Adipocyte (in vitro differentiated cells): ENCODE data around the gene TMEM14C.
"Not testable (repeated sequence)": the region's sequence is repeated elsewhere in the genome, so short reads cannot be mapped to it uniquely, and the experiment has no call there.

Source experiments
- DNase-seq: peaks from one replicate; pipeline ENCODE4 v3.0.0-alpha.2; 2015; ENCODE audit warnings: low read depth
- H3K27me3 ChIP-seq: replicated peaks from 2 replicates; pipeline ENCODE4 v1.7.0; 2013; ENCODE audit warnings: mild to moderate bottlenecking, low read length, moderate library complexity; ENCODE audit not compliant: control insufficient read depth, insufficient read depth
- H3K36me3 ChIP-seq: 2 replicates; pipeline ENCODE4 v1.7.0; 2013; ENCODE audit warnings: low read length, mild to moderate bottlenecking, moderate library complexity; ENCODE audit not compliant: control insufficient read depth, insufficient read depth, severe bottlenecking
- H3K4me1 ChIP-seq: 2 replicates; pipeline ENCODE4 v1.7.0; 2013; ENCODE audit warnings: mild to moderate bottlenecking, low read length, moderate library complexity; ENCODE audit not compliant: control insufficient read depth, insufficient read depth
- H3K4me3 ChIP-seq: 2 replicates; pipeline ENCODE4 v1.7.0; 2013; ENCODE audit warnings: mild to moderate bottlenecking, low read length, moderate library complexity
- H3K9ac ChIP-seq: 2 replicates; pipeline ENCODE4 v1.7.0; 2013; ENCODE audit warnings: mild to moderate bottlenecking, low read length, moderate library complexity
- H3K9me3 ChIP-seq: 2 replicates; pipeline ENCODE4 v1.7.0; 2013; ENCODE audit warnings: mild to moderate bottlenecking, low read length, moderate library complexity; ENCODE audit not compliant: control insufficient read depth

The TMEM14C gene

DNA sequence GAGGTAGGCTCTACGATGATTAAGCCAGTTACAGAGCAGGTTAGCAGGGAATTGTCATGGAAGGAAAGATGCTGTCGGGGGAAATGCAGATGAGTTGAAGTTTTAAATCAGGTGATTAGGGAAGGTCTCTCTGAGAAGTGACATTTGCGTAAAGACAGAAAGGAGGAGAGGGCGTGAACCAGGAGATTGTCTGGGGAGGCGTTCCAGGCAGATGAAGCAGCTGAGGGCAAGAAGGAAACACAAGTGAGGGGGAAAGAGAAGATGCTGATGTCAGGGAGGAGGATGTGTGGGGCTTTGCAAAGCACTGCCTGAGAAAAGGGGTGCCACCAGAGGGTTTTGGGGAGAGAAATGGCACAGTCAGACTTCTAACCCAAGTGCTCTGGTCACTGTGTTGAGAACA lies 22.2 kb downstream of the TMEM14C start:
- Histone ChIP-seq H3K4me3 (no peak overlapping the region), H3K9me3 (no peaks in the 10 kb centered on the region), H3K9ac (no peak overlapping the region), H3K36me3 (peaks cover 15% of the 10 kb centered on the region), H3K27me3 (no peaks in the 10 kb centered on the region), H3K4me1 (peaks cover 22% of the 10 kb centered on the region)
- no peak for DNase-seq

GRCh38 chr6:10746915-10747250 lies 24.0 kb downstream of the TMEM14C start:
- DNase-seq = no peak

DNA sequence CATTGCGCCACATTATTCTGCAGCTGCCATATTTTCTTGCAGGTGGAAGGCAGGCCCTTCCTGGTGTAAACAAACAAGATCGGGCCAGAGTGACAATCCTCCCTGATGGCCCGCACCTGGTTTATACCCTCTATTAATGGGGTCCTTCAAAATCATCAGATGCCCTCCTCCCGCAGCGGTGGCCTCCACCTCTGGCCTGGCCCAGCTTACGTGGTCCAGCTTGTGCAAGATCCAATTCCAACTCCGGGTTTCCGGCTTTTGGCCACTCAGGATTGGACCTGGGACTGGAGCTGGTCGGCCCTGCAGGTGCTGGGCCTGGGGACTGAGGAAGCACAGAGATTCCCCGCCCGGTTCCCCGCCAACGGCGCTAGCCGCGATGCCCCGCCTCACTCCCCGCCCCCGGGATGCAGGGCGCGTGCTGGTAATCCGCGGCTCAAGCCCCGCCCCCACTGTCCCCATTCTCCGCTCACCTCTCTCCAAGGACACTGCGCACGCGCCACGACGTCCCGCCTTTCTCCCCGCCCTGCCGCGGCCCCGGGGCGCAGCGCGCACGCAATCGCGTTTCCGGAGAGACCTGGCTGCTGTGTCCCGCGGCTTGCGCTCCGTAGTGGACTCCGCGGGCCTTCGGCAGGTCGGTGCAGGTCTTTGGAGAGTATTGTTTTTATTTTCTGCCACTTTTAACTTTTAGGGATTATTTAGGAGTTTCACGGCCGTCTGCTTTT lies 24.5 kb downstream of the TMEM14C start, which contains the start of gene TMEM14B:
TSS of gene TMEM14B (plus strand) at position 555 of the 722 bp plus-strand sequence. CDS start 1,441 bp downstream, outside the sequence.
- Histone ChIP-seq H3K27me3 (no peaks in the 10 kb centered on the region), H3K4me3 (peak within 1 kb of the TSS; percentile 89), H3K9ac (peak within 1 kb of the TSS; percentile 92), H3K4me1 (peaks cover 22% of the 10 kb centered on the region), H3K36me3 (peaks cover 22% of the 10 kb centered on the region), H3K9me3 (no peaks in the 10 kb centered on the region)
- peak; percentile 99 for DNase-seq

More at GRCh38 chr6:10746915-10747250, 24.0 kb downstream of the TMEM14C start:
- H3K36me3 ChIP-seq = peaks cover 24% of the 10 kb centered on the region
- peaks cover 22% of the 10 kb centered on the region for H3K4me1 ChIP-seq
- no peaks in the 10 kb centered on the region for H3K27me3 ChIP-seq
- H3K9me3 ChIP-seq = no peaks in the 10 kb centered on the region
- peak overlapping the region; percentile 92 for H3K9ac ChIP-seq
- peak overlapping the region; percentile 89 for H3K4me3 ChIP-seq

GRCh38 chr6:10749734-10750133 lies 26.9 kb downstream of the TMEM14C start:
- no peak overlapping the region for H3K9ac ChIP-seq
- H3K9me3 ChIP-seq = no peaks in the 10 kb centered on the region
- DNase-seq = no peak
- H3K4me3 ChIP-seq = no peak overlapping the region
- H3K4me1 ChIP-seq = peaks cover 22% of the 10 kb centered on the region
- no peaks in the 10 kb centered on the region for H3K27me3 ChIP-seq
- peaks cover 40% of the 10 kb centered on the region for H3K36me3 ChIP-seq

DNA sequence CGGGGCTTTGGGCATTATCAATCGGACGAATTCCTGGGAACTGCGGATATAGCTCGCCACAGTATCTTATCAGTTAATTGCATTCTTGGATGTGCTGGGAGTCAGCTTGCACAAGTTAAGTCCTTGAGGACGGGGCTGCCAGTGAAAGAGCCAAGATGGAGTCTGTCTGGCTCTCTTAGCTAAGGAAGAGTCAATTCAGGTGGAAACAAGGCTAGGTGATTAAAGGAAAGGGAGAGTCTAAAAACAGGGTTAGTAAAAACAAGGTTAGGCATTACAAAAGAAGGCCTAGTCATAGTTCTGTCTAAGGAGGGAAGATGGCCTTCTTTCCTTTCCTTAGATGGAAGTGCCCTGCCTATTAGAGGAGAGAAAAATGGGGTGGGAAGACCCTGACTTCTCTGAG lies 27.7 kb downstream of the TMEM14C start:
- H3K4me3 ChIP-seq, H3K27me3 ChIP-seq, H3K9me3 ChIP-seq, DNase-seq, H3K9ac ChIP-seq: not testable (repeated sequence)
- Histone ChIP-seq H3K36me3 (peaks cover 49% of the 10 kb centered on the region), H3K4me1 (peaks cover 22% of the 10 kb centered on the region)

GRCh38 chr6:10751757-10752156 lies 28.9 kb downstream of the TMEM14C start:
- Histone ChIP-seq H3K4me1 (peaks cover 22% of the 10 kb centered on the region), H3K36me3 (peaks cover 50% of the 10 kb centered on the region)
- not testable (repeated sequence) for H3K9ac ChIP-seq, DNase-seq, H3K27me3 ChIP-seq, H3K4me3 ChIP-seq, H3K9me3 ChIP-seq

DNA sequence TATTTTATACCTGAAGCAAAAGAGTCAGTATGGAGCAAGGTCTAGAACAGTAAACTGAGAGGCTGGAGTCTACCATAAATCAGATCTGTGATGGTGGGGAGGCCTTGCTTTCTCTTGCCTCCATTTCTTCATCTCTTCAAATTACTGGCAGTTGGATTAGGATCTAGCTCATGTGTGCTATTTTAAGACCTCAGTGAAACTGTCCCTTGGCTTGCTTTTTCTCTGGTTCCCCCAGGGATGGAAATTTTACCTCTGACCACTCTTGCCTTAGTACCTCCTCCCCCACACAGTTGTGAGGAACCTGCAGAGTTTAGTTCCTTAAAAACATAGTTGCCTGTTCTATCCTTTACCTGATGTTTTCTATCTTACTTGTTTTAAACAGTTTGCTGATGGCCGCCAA lies 33.2 kb downstream of the TMEM14C start:
- Histone ChIP-seq H3K9me3 (no peaks in the 10 kb centered on the region), H3K4me1 (peaks cover 19% of the 10 kb centered on the region), H3K4me3 (no peak overlapping the region), H3K36me3 (peaks cover 47% of the 10 kb centered on the region), H3K9ac (no peak overlapping the region), H3K27me3 (no peaks in the 10 kb centered on the region)
- DNase-seq = no peak

GRCh38 chr6:10759312-10759839 lies 36.5 kb downstream of the TMEM14C start:
- Histone ChIP-seq H3K9me3 (no peaks in the 10 kb centered on the region), H3K36me3 (peaks cover 20% of the 10 kb centered on the region), H3K4me3 (no peak overlapping the region), H3K27me3 (no peaks in the 10 kb centered on the region), H3K4me1 (peaks cover 19% of the 10 kb centered on the region), H3K9ac (peak overlapping the region; percentile 55)
- DNase-seq = peak; percentile 80

GRCh38 chr6:10759884-10760329 lies 37.0 kb downstream of the TMEM14C start:
- no peaks in the 10 kb centered on the region for H3K27me3 ChIP-seq
- H3K9ac ChIP-seq = peak overlapping the region; percentile 55
- DNase-seq = peak; percentile 7
- peaks cover 19% of the 10 kb centered on the region for H3K4me1 ChIP-seq
- H3K9me3 ChIP-seq = no peaks in the 10 kb centered on the region
- H3K4me3 ChIP-seq = peak overlapping the region; percentile 25
- peaks cover 15% of the 10 kb centered on the region for H3K36me3 ChIP-seq

GRCh38 chr6:10763006-10763405 lies 40.1 kb downstream of the TMEM14C start:
- H3K4me3 ChIP-seq = no peak overlapping the region
- H3K9ac ChIP-seq = no peak overlapping the region
- peaks cover 19% of the 10 kb centered on the region for H3K4me1 ChIP-seq
- DNase-seq = peak; percentile 7
- H3K27me3 ChIP-seq = no peaks in the 10 kb centered on the region
- H3K36me3 ChIP-seq = no peaks in the 10 kb centered on the region
- no peaks in the 10 kb centered on the region for H3K9me3 ChIP-seq

GRCh38 chr6:10769419-10769818 lies 46.5 kb downstream of the TMEM14C start:
- no peaks in the 10 kb centered on the region for H3K27me3 ChIP-seq
- H3K4me1 ChIP-seq = no peaks in the 10 kb centered on the region
- no peaks in the 10 kb centered on the region for H3K9me3 ChIP-seq
- H3K36me3 ChIP-seq = peaks cover 4% of the 10 kb centered on the region
- H3K4me3 ChIP-seq = no peak overlapping the region
- DNase-seq = no peak
- no peak overlapping the region for H3K9ac ChIP-seq
